ENCODE measurements around the gene EGF.

EGF gene

GRCh38 chr4:110058677-110059076 is 146.0 kb downstream of the EGF start:
- no peak overlapping the region for H3K27ac Mint-ChIP-seq
- H3K36me3 Mint-ChIP-seq: no peaks in the 10 kb centered on the region
- peaks cover 22% of the 10 kb centered on the region for H3K4me1 Mint-ChIP-seq
- H3K27me3 Mint-ChIP-seq: no peaks in the 10 kb centered on the region
- no peak overlapping the region for H3K4me3 Mint-ChIP-seq
- H3K9me3 Mint-ChIP-seq: no peaks in the 10 kb centered on the region

DNA sequence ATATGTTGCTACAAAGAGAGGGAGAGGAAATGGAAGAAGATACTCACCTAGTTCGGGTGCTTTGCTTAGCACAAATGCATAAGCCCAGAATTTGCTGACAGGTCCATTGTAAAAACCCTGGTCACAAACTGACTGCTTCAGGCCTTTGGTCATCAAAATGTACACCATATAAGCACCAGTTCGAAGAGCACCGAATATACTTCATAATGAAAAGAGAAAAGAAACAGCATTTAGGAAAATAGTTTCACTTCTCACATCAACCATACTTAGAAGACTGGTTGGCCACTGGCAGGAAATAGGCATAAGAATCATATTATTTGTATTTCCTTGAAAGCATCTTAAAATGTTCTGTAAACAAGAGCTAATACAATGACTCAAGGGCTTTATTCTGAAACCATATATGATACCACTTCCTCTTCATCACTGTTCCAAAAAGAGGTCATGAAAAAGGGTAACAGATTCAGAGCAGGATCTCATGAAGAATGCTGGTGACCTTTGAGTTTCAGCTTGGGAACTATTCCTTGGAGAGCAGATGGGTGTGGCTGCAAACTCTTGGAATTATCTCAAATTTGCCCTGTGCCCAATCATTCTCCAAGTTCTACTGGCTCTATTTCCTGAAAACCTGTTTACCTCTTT is 147.0 kb downstream of the EGF start:
- Mint-ChIP-seq H3K4me1 (peaks cover 22% of the 10 kb centered on the region), H3K27ac (no peak overlapping the region), H3K27me3 (no peaks in the 10 kb centered on the region), H3K9me3 (no peaks in the 10 kb centered on the region), H3K4me3 (peak overlapping the region; percentile 2), H3K36me3 (no peaks in the 10 kb centered on the region)

DNA sequence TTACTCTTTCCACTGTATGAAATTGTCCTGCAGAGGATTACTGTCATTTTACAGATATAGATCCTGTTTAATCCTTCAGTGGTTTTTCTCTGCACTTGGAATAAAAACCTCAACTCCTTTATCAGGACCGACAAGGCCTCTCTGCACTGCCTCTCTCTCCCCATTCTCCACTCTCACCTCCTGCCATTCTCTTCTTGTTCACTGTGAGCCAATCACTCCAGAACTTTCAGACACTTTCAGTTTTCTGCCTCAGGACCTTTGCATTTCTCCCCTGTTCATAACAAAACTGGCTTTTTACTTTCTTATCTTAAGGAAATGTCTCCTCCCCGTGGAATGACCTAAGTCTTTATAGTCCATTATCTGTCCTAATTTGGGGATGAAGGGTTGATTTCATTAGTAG is 148.4 kb downstream of the EGF start:
- no peaks in the 10 kb centered on the region for H3K9me3 Mint-ChIP-seq
- no peaks in the 10 kb centered on the region for H3K36me3 Mint-ChIP-seq
- no peak overlapping the region for H3K27ac Mint-ChIP-seq
- H3K4me3 Mint-ChIP-seq: no peak overlapping the region
- H3K4me1 Mint-ChIP-seq: peaks cover 22% of the 10 kb centered on the region
- H3K27me3 Mint-ChIP-seq: no peaks in the 10 kb centered on the region
